OCI-LY7 (cell line): Measurements from ENCODE around the gene ZNF846. TPM values are rescaled to one million over a fixed set of nuclear protein-coding genes. Genes with fewer than 3 reads are reported as not detected.

Source experiments
- BruUV-seq: library from RNA; stranded (reverse); fragments of 400-500 nt; replicated peaks from 2 replicates; lab custom pipeline; 2021; lab: Mats Ljungman, UMichigan
- CTCF ChIA-PET: fragments of 300-600 bp; sonication (Branson Sonifier 250); formaldehyde crosslinking; loops from one replicate; lab custom pipeline; 2022; ENCODE audit warnings: antibody characterized with exemption; ENCODE audit not compliant: unreplicated experiment; lab: Charles Lee
- POLR2A ChIA-PET: fragments of 300-600 bp; sonication (Branson Sonifier 250); formaldehyde crosslinking; loops from one replicate; lab custom pipeline; 2022; ENCODE audit warnings: antibody characterized with exemption; lab: Charles Lee
- DNase-seq: peaks from one replicate; pipeline ENCODE4 v3.0.0-alpha.2; 2015; ENCODE audit warnings: low spot score
- H2AFZ ChIP-seq: fragments of 200-600 bp; sonication (generic), shearing (Covaris generic); 2 replicates; pipeline ENCODE4 v1.6.1; 2014; ENCODE audit warnings: mild to moderate bottlenecking, antibody characterized with exemption, low read length, moderate library complexity
- H3K27ac ChIP-seq: fragments of 200-600 bp; sonication (generic); 2 replicates; pipeline ENCODE4 v1.5.1; 2014; ENCODE audit warnings: mixed run types, low read depth, mild to moderate bottlenecking, moderate library complexity, low read length, inconsistent platforms; ENCODE audit not compliant: poor library complexity, severe bottlenecking
- H3K36me3 ChIP-seq: fragments of 200-600 bp; sonication (generic); 2 replicates; pipeline ENCODE4 v1.6.1; 2014; ENCODE audit warnings: mild to moderate bottlenecking, antibody characterized with exemption, low read length, moderate library complexity, mixed read lengths; ENCODE audit not compliant: insufficient read depth
- H3K4me1 ChIP-seq: fragments of 200-600 bp; sonication (generic); 2 replicates; pipeline ENCODE4 v1.5.1; 2014; ENCODE audit warnings: mild to moderate bottlenecking, low read length; ENCODE audit not compliant: insufficient read depth, poor library complexity, severe bottlenecking
- H3K4me2 ChIP-seq: fragments of 200-600 bp; sonication (generic); 2 replicates; pipeline ENCODE4 v1.6.1; 2014; ENCODE audit warnings: mild to moderate bottlenecking, low read length
- H3K4me3 ChIP-seq: fragments of 200-600 bp; sonication (generic); 2 replicates; pipeline ENCODE4 v1.5.1; 2014; ENCODE audit warnings: mild to moderate bottlenecking, low read depth, low read length; ENCODE audit not compliant: poor library complexity, severe bottlenecking
- H3K79me2 ChIP-seq: fragments of 200-600 bp; sonication (generic); 2 replicates; pipeline ENCODE4 v1.6.1; 2016; ENCODE audit warnings: low read depth, mild to moderate bottlenecking, low read length, moderate library complexity, mixed read lengths; ENCODE audit not compliant: insufficient read depth
- H3K9me2 ChIP-seq: fragments of 200-600 bp; sonication (generic); 2 replicates; pipeline ENCODE4 v1.6.1; 2016; ENCODE audit warnings: mild to moderate bottlenecking, low read length, mixed read lengths; ENCODE audit not compliant: insufficient read depth
- H3K9me3 ChIP-seq: fragments of 200-600 bp; sonication (generic); 2 replicates; pipeline ENCODE4 v1.6.1; 2014; ENCODE audit warnings: mild to moderate bottlenecking, mixed run types, low read length, mixed read lengths
- H4K20me1 ChIP-seq: fragments of 200-600 bp; sonication (generic); 2 replicates; pipeline ENCODE4 v1.6.1; 2014; ENCODE audit warnings: mild to moderate bottlenecking, antibody characterized with exemption, low read length, moderate library complexity, mixed read lengths; ENCODE audit not compliant: insufficient read depth
- CTCF ChIP-seq: fragments of 200-600 bp; sonication (generic); conservative IDR thresholded peaks from 2 replicates; pipeline ENCODE4 v1.5.1; 2014; ENCODE audit warnings: mild to moderate bottlenecking, antibody characterized with exemption, low read length, moderate library complexity, mixed read lengths
- EZH2phosphoT487 ChIP-seq: fragments of 200-600 bp; sonication (generic); IDR thresholded peaks from 2 replicates; pipeline ENCODE4 v1.6.1; 2018; ENCODE audit warnings: low read depth, borderline replicate concordance, mild to moderate bottlenecking, mixed run types, antibody characterized with exemption, low read length, moderate library complexity, mixed read lengths
- intact Hi-C: fragments of 100-400 bp; cut with micrococcal nuclease; formaldehyde crosslinking; loops from one replicate; pipeline ENCODE4 v1.10.0; 2022; ENCODE audit not compliant: unreplicated experiment
- total RNA-seq, 2 experiments: library from RNA; depleted of rRNA in 1 of 2; stranded (reverse); fragments of >200 nt in 1 of 2; shearing (Covaris generic) in 1 of 2; gene quantifications; 2 replicates each; pipeline ENCODE4 v1.2.3, GENCODE V29; 2014 to 2022

Gene ZNF846
- total RNA-seq, 2 experiments from 2014 or later = 10.6 to 10.9 TPM

GRCh38 chr19:9782338-9782737 lies 13.8 kb upstream of the ZNF846 start:
- Histone ChIP-seq H3K27ac (no peak overlapping the region), H2AFZ (no peak overlapping the region), H3K79me2 (no peaks in the 10 kb centered on the region), H4K20me1 (no peaks in the 10 kb centered on the region), H3K4me2 (no peak overlapping the region), H3K9me3 (no peaks in the 10 kb centered on the region), H3K36me3 (no peaks in the 10 kb centered on the region), H3K4me3 (no peak overlapping the region), H3K4me1 (peaks cover 18% of the 10 kb centered on the region), H3K9me2 (no peaks in the 10 kb centered on the region)
- BruUV-seq = no TSS peak
- ChIA-PET POLR2A (no interaction called here), CTCF (no interaction called here)
- no peak for TF ChIP-seq CTCF
- TF ChIP-seq EZH2phosphoT487 = no peak
- intact Hi-C loops = no loop called here
- no peak for DNase-seq

GRCh38 chr19:9757544-9758501 lies 10.7 kb downstream of the ZNF846 start:
- BruUV-seq = TSS peak; percentile 59
- POLR2A ChIA-PET = no interaction called here

More at GRCh38 chr19:9757544-9758501, 10.7 kb downstream of the ZNF846 start:
- H3K9me2 ChIP-seq = no peaks in the 10 kb centered on the region
- H3K27ac ChIP-seq = no peak overlapping the region
- no peak overlapping the region for H2AFZ ChIP-seq
- TF ChIP-seq CTCF (no peak), EZH2phosphoT487 (no peak)
- H4K20me1 ChIP-seq = no peaks in the 10 kb centered on the region
- intact Hi-C loops = no loop called here
- peaks cover 9% of the 10 kb centered on the region; the same call in 1 of the 2 replicates for H3K9me3 ChIP-seq
- no peaks in the 10 kb centered on the region for H3K79me2 ChIP-seq
- no peak overlapping the region for H3K4me3 ChIP-seq
- DNase-seq = no peak
- CTCF ChIA-PET = no interaction called here
- H3K4me1 ChIP-seq = no peaks in the 10 kb centered on the region
- H3K4me2 ChIP-seq = no peak overlapping the region
- peaks cover 20% of the 10 kb centered on the region for H3K36me3 ChIP-seq
